Activated T-helper 1 cell treated with anti-CD3 and anti-CD28 coated beads, Interleukin-12 subunit alpha, Interleukin-12 subunit beta, Interleukin-2, Interleukin-4 antibody, amounts not matched to agents 30 ng/mL and 10 ng/mL and 1 ng/mL, durations not matched to agents 14 hours and 24 hours and 36 hours (primary cell): ENCODE results near the gene EPB41L3. TPM values are rescaled to one million over a fixed set of nuclear protein-coding genes. Genes with fewer than 3 reads are reported as not detected.
"Not testable (repeated sequence)": the region's sequence is repeated elsewhere in the genome, so short reads cannot be mapped to it uniquely, and the experiment has no call there.

Experiments
- DNase-seq: peaks from one replicate; pipeline ENCODE4 v3.0.0; 2021; ENCODE audit warnings: low spot score
- H3K27ac Mint-ChIP-seq: one replicate; pipeline ENCODE4 v1.8.0; 2021; ENCODE audit warnings: mild to moderate bottlenecking, mixed read lengths
- H3K27me3 Mint-ChIP-seq: one replicate; pipeline ENCODE4 v1.8.0; 2022; ENCODE audit warnings: mild to moderate bottlenecking, moderate library complexity, mixed read lengths; ENCODE audit not compliant: insufficient read depth
- H3K36me3 Mint-ChIP-seq: one replicate; pipeline ENCODE4 v1.8.0; 2021; ENCODE audit warnings: low read depth, mixed read lengths
- H3K4me1 Mint-ChIP-seq: one replicate; pipeline ENCODE4 v1.8.0; 2021; ENCODE audit warnings: low read depth, mixed read lengths
- H3K4me3 Mint-ChIP-seq: one replicate; pipeline ENCODE4 v1.8.0; 2021; ENCODE audit warnings: mild to moderate bottlenecking, moderate library complexity, mixed read lengths
- H3K9me3 Mint-ChIP-seq: one replicate; pipeline ENCODE4 v1.8.0; 2021; ENCODE audit warnings: mixed read lengths
- intact Hi-C: fragments of 100-400 bp; cut with micrococcal nuclease; formaldehyde crosslinking; loops from one replicate; pipeline ENCODE4 v1.15.1; 2024
- total RNA-seq: library from RNA; stranded (reverse); gene quantifications from 2 replicates; pipeline ENCODE4 v1.2.3, GENCODE V29; 2022

Gene EPB41L3
- total RNA-seq, 1 donor from 2014 or later: 1.7 TPM

DNA sequence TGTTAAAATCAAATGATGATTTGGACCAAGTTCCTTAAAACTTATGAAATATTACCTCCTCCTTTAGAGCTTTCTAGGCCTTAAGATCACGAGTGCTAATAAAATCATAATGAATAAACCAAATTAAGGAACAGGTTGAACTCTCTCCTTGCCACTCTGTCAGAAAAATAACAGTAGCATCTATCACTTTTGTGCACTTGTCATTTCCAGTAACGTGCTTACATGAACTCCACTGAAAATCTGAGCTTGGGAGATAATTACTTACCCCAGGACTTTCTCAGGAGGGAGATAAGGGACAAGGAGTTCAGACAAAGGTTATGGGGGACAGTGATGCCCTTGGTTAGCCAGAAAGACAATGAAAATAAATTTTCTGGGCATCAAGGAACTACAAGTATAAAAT lies 36.0 kb downstream of the EPB41L3 start:
- DNase-seq: no peak
- H3K27me3 Mint-ChIP-seq: no peaks in the 10 kb centered on the region
- no peak overlapping the region for H3K27ac Mint-ChIP-seq
- no peak overlapping the region for H3K4me3 Mint-ChIP-seq
- intact Hi-C loops: no loop called here
- H3K9me3 Mint-ChIP-seq: no peaks in the 10 kb centered on the region
- H3K4me1 Mint-ChIP-seq: no peaks in the 10 kb centered on the region
- H3K36me3 Mint-ChIP-seq: no peaks in the 10 kb centered on the region

DNA sequence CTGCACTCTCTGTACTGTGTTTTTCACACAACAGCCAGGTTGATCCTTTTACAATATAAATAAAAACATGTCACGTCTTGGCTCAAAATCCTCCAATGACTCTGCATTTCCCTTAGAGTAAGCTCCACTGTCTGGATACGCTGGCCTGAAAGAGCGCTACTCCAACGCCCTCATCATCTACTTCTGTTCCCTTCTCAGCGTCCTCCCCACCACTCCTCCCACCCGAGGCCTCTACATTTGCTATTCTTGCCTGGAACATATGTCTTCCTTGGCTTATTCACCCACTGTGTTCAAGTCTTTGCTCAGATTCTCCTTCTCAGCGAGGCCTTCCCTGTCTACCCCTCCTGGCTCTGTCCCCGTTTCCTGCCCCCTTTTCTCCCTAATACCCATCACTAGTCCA lies 37.6 kb downstream of the EPB41L3 start:
- no peak overlapping the region for H3K4me3 Mint-ChIP-seq
- H3K27ac Mint-ChIP-seq: no peak overlapping the region
- H3K4me1 Mint-ChIP-seq: no peaks in the 10 kb centered on the region
- no peaks in the 10 kb centered on the region for H3K9me3 Mint-ChIP-seq
- DNase-seq: no peak
- H3K36me3 Mint-ChIP-seq: no peaks in the 10 kb centered on the region
- intact Hi-C loops: no loop called here
- H3K27me3 Mint-ChIP-seq: no peaks in the 10 kb centered on the region

DNA sequence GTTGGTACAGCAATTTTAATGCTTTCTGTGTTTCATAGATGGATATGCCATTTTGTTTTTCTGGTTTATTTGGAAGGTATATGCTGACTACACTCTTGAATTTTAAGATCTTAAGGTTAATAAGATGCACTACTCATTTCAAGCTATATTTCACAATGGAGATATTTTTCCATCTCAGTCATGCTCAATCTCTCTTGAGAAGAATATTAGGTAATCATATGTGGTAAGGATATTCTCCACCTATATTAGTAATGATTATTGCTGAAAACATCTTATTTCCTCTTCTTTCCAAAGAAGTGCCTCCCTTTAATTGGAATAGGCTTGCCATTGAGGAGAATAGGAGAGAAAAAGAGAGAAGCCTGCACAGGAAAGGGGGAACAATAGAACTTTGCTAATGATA lies 40.1 kb downstream of the EPB41L3 start:
- no peaks in the 10 kb centered on the region for H3K4me1 Mint-ChIP-seq
- H3K4me3 Mint-ChIP-seq: no peak overlapping the region
- H3K36me3 Mint-ChIP-seq: no peaks in the 10 kb centered on the region
- H3K27ac Mint-ChIP-seq: no peak overlapping the region
- DNase-seq: no peak
- no peaks in the 10 kb centered on the region for H3K9me3 Mint-ChIP-seq
- intact Hi-C loops: no loop called here
- no peaks in the 10 kb centered on the region for H3K27me3 Mint-ChIP-seq

DNA sequence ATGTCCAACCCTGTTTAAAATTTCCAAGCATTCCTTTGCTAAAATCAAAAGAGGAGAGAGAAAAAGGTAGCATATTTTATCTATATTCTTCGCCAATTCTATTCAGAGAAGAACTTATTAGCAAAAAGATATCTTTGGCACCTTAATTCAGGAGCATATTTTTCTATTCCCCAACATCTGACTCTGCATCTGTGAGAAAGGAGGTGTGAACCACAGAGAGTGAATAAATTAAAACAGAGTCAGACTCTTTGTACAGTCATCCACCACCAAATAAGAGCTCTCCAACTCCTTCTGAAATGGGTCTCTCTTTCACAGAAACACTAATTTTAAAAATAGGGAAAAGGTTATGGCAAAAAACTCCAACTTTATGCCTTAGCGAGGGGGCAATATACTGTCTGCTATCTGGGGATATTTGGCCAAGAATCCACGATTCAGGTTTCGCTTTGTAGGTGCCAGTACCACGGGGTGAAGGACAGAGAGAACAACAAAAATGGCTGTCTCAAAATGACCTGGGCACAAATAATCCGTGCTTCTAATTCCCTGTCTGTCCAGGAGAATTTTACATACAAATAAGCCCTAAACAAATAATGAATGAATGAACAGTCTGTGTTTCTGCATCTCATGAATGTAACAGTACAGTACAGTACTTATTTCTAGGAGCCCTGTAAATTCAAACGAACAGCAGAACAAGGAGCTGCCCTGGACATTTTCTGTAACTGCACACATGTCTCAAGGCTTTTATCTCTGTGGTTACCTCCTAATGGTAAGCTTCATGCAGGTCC lies 43.4 kb downstream of the EPB41L3 start:
- Mint-ChIP-seq H3K4me1 (no peaks in the 10 kb centered on the region), H3K27ac (no peak overlapping the region), H3K27me3 (no peaks in the 10 kb centered on the region), H3K36me3 (no peaks in the 10 kb centered on the region), H3K9me3 (no peaks in the 10 kb centered on the region), H3K4me3 (no peak overlapping the region)
- no peak for DNase-seq
- intact Hi-C loops: no loop called here

DNA sequence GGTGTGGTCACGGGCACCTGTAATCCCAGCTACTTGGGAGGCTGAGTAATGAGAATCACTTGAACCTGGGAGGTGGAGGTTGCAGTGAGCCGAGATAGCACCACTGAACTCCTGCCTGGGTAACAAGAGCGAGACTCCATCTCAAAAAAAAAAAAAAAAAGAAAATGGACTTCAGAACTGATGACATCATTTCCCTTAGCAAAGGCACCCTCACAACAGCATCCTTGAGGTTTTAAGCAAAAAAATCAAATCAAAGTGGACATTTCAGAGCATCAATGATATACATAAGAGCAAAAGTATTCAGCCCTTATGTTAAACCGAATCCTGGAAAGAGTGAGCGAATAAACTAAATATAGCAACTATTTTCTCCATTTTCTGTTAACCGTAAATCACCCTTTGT lies 45.3 kb downstream of the EPB41L3 start:
- H3K4me1 Mint-ChIP-seq: no peaks in the 10 kb centered on the region
- H3K27ac Mint-ChIP-seq: no peak overlapping the region
- intact Hi-C loops: no loop called here
- no peak overlapping the region for H3K4me3 Mint-ChIP-seq
- no peaks in the 10 kb centered on the region for H3K36me3 Mint-ChIP-seq
- no peaks in the 10 kb centered on the region for H3K27me3 Mint-ChIP-seq
- no peaks in the 10 kb centered on the region for H3K9me3 Mint-ChIP-seq
- no peak for DNase-seq

DNA sequence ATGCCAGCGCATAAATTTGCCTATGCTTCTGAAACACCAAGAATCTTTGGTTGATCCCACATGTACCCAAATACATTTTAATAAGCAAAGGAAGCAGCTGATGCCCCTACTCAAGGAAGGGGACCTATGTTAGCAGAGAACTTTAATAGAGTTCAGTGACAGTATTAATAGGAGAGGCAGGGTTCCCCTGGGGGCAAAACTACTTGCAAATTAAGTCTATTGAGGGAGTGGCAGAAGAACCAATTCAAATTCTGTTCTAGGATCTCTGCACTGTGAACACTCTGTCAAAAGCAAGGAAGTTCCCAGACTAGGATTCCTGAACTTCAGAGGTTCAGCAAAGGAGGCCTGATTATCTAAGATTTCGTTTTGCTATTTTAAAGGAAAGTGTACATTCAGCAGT lies 47.5 kb downstream of the EPB41L3 start:
- Mint-ChIP-seq H3K27ac (no peak overlapping the region), H3K9me3 (no peaks in the 10 kb centered on the region), H3K27me3 (no peaks in the 10 kb centered on the region), H3K36me3 (no peaks in the 10 kb centered on the region), H3K4me1 (no peaks in the 10 kb centered on the region), H3K4me3 (no peak overlapping the region)
- DNase-seq: no peak
- intact Hi-C loops: no loop called here

DNA sequence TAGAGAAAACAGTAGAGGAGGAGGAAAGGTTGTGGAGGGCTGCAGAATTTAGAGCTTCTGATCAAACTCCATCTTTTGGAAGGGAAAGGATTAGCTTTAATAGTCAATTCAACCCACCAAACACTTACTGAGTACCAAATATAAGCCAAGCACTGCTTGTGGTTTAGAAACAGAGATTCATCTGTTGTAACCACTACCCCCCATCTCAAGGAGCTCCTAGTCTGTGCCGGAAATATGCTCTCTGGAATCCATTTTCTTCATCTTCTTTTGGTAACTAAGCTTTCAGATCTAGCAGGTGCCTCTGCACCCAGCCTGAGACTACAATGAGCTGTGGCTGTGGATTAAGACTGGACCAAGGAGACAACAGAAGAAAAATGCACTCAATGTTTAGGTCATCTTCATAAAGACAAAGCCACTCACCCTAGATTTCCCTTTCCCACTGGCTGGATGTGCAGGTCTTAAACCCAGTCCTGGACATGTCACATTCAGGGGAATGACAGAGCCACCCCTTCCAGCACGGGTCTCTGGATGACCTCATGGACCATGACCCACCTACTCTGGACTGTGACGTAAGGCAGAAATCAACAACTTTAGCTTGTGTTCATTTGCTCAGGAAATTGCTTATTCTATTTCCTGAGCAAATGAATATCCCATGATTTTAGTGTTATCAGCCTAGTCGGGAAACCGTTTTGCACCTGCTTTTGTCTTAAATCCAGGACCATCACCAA lies 52.9 kb downstream of the EPB41L3 start:
- Mint-ChIP-seq H3K27ac (no peak overlapping the region), H3K36me3 (no peaks in the 10 kb centered on the region), H3K4me1 (no peaks in the 10 kb centered on the region), H3K9me3 (no peaks in the 10 kb centered on the region), H3K4me3 (no peak overlapping the region), H3K27me3 (peaks cover 2% of the 10 kb centered on the region)
- intact Hi-C loops: no loop called here
- DNase-seq: no peak

DNA sequence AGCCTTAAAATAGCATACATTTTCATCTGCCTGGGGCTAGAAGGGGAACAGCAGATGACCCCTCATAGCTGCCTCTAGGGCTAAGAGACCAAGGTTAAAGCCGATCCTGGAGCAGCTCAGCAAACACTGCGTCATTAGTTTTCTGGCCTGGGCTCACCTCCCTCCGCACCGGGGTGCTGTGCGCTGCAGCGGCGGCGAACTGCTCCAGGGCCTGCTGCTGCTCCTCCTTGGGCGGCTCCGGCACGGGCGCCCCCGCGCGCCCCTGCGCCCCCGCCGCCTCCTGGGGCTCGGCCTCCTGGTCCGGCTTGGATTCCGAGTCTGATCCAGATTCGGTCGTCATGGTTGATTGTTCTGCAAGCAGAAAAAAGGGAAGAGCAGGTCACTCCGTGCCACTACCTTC lies 55.0 kb downstream of the EPB41L3 start:
- no peak overlapping the region for H3K27ac Mint-ChIP-seq
- H3K4me1 Mint-ChIP-seq: no peaks in the 10 kb centered on the region
- H3K27me3 Mint-ChIP-seq: peaks cover 5% of the 10 kb centered on the region
- H3K36me3 Mint-ChIP-seq: no peaks in the 10 kb centered on the region
- no peaks in the 10 kb centered on the region for H3K9me3 Mint-ChIP-seq
- DNase-seq: no peak
- no peak overlapping the region for H3K4me3 Mint-ChIP-seq
- intact Hi-C loops: no loop called here

DNA sequence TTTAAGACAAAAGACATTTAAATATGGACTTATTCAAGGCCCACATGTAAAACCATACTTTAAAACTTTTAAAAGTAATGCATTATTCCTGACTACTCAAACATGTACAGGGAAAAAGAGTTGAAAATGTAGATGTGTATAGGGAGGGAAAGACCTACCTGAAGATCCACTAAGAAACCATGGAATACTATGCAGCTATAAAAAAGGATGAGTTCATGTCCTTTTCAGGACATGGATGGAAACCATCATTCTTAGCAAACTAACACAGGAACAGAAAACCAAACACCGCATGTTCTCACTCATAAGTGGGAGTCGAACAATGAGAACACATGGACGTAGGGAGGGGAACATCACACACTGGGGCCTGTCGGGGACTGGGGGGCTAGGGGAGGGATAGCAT lies 55.8 kb downstream of the EPB41L3 start:
- DNase-seq, H3K4me1 Mint-ChIP-seq, H3K36me3 Mint-ChIP-seq, intact Hi-C loops, H3K27ac Mint-ChIP-seq, H3K27me3 Mint-ChIP-seq, H3K9me3 Mint-ChIP-seq, H3K4me3 Mint-ChIP-seq: not testable (repeated sequence)

DNA sequence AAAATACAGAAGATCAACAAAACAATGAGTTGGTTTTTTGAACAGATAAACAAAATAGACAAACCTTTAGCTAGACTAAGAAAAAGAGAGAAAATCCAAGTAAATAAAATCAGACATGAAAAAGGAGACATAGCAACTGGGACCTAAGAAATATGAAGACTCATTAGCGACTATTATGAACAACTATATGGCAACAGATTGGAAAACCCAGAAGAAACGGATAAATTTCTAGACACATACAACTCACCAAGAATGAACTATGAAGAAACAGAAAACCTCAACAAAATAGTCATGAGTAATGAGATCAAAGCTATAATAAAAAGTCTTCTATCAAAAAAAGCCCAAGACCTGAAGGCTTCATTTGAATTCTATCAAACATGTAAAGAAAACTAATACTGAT lies 59.3 kb downstream of the EPB41L3 start:
- intact Hi-C loops: no loop called here
- Mint-ChIP-seq H3K4me1 (no peaks in the 10 kb centered on the region), H3K9me3 (no peaks in the 10 kb centered on the region), H3K27ac (no peak overlapping the region), H3K4me3 (no peak overlapping the region), H3K36me3 (no peaks in the 10 kb centered on the region), H3K27me3 (peaks cover 3% of the 10 kb centered on the region)
- no peak for DNase-seq

DNA sequence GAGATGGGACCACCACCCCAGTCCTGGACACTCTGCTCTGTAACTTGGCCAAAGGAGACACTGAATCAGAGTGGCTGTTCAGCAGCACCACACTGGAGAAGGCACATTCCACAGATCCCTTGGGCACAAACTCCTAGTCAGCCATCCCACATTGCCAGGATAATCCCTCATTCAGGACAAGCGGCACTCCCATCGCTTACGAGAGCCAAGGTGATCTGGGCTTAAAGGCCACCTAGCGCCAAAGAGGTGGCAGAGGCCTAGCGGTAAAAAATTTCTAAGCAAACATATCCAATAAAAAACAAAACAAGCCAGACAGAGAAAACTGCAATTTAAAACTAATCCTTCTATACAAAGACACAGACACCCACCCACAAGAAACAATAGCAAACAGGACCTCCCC lies 62.2 kb downstream of the EPB41L3 start:
- no peak for DNase-seq
- no peaks in the 10 kb centered on the region for H3K9me3 Mint-ChIP-seq
- peaks cover 3% of the 10 kb centered on the region for H3K27me3 Mint-ChIP-seq

DNA sequence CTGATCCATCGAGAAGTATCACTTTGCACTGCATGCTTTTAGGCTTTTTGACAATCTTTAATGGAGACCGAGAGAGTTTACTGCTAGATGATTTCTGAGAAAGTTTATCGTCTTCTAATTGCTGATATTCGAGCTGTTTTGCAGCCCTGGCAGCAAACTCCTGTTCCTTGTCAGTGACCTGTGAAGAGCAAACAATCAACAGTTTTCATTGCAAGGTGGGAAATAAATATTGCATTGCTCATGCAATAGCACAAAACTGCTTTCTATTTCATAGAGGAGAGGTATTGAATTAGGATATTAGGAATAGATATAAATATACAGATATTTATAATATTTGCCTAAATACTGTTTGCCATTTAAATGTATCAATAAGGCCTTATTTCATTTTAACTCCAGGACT lies 65.5 kb downstream of the EPB41L3 start:
- Mint-ChIP-seq H3K4me3 (no peak overlapping the region), H3K27me3 (no peaks in the 10 kb centered on the region), H3K36me3 (no peaks in the 10 kb centered on the region), H3K27ac (no peak overlapping the region), H3K4me1 (no peaks in the 10 kb centered on the region), H3K9me3 (no peaks in the 10 kb centered on the region)
- intact Hi-C loops: no loop called here
- DNase-seq: no peak

More for the DNA sequence above, 62.2 kb downstream of the EPB41L3 start:
- no peaks in the 10 kb centered on the region for H3K36me3 Mint-ChIP-seq
- no peak overlapping the region for H3K27ac Mint-ChIP-seq
- intact Hi-C loops: no loop called here
- no peaks in the 10 kb centered on the region for H3K4me1 Mint-ChIP-seq
- H3K4me3 Mint-ChIP-seq: no peak overlapping the region

DNA sequence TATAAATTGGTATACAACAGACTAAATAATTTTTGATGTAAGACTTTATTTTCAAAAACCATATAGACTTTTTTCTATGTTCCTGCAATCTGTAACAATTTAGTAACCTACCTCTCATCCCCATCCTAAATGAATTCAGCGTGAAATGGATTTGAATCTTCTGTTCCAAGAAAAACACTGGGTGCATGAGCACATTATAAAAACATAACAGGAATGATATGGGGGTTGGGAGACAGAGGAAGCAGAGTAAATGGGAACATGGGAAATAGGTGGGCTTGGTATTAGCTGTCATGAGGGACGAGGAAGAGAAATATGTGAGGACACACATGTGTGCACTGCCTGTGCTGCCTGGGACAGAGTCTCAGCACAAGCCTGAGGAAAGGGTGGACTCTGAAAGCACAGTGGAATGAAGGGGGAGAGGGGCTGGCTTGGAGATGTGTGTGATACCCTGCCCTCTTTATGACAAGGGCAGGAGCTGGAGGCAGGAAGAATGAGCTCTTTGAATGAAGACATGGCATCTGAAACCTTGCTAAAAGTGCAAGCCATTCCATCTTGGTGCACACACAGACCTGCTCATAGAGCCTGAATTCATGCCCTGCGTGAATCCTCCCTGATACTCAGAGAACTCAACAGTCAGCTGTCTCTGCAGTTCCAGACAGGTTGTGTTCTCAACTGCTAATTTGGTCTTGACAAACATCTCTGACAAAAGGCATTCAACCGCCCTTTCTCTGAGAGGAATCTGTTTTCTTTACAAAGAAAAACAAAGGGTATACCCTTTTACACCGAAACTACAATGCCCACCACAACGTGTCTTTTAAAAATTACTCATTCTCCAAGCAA lies 66.6 kb downstream of the EPB41L3 start:
- intact Hi-C loops: no loop called here
- H3K36me3 Mint-ChIP-seq: no peaks in the 10 kb centered on the region

More for the DNA sequence above, 66.6 kb downstream of the EPB41L3 start:
- H3K27ac Mint-ChIP-seq: no peak overlapping the region
- H3K27me3 Mint-ChIP-seq: no peaks in the 10 kb centered on the region
- H3K9me3 Mint-ChIP-seq: no peaks in the 10 kb centered on the region
- no peak overlapping the region for H3K4me3 Mint-ChIP-seq
- DNase-seq: no peak
- H3K4me1 Mint-ChIP-seq: no peaks in the 10 kb centered on the region
